ENCODE measurements around the gene UPF1. TPM values are rescaled to one million over a fixed set of nuclear protein-coding genes. Genes with fewer than 3 reads are reported as not detected.

The UPF1 gene
- total RNA-seq, 3 donors from 2014 or later = 59.8 to 83.6 (median 75.2) TPM

DNA sequence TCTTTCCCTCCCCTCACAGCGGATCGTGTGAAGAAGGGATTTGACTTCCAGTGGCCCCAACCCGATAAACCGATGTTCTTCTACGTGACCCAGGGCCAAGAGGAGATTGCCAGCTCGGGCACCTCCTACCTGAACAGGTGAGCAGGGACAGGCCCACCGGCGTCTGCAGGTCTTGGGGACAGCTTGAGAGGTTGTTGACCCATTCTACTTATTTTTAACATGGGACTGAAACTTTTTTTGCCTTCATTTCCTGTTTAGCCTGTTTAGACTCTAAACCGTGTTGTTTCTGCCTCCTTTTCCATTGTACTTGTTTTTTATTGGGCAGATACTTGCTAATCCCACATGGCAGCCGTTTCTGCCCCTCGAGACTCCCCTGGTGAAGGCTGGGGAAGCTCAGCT, 28.5 kb downstream of the UPF1 start:
- H3K4me1 ChIP-seq = no peaks in the 10 kb centered on the region
- H3K36me3 ChIP-seq = peaks cover 29% of the 10 kb centered on the region
- no peak overlapping the region for H3K4me3 ChIP-seq
- no peaks in the 10 kb centered on the region for H3K27me3 ChIP-seq
- DNase-seq (ENCODE audit: low spot score in 2 of 2) = no peak
- H3K27ac ChIP-seq = no peak overlapping the region
- intact Hi-C loops (cut with DNase I; ENCODE audit: low total_unique reads) = loop anchor here (10.0 kb wide), 1 partner anchor 266 kb away; no protein-coding TSS in a partner anchor
- TF ChIP-seq, protein P1, sequence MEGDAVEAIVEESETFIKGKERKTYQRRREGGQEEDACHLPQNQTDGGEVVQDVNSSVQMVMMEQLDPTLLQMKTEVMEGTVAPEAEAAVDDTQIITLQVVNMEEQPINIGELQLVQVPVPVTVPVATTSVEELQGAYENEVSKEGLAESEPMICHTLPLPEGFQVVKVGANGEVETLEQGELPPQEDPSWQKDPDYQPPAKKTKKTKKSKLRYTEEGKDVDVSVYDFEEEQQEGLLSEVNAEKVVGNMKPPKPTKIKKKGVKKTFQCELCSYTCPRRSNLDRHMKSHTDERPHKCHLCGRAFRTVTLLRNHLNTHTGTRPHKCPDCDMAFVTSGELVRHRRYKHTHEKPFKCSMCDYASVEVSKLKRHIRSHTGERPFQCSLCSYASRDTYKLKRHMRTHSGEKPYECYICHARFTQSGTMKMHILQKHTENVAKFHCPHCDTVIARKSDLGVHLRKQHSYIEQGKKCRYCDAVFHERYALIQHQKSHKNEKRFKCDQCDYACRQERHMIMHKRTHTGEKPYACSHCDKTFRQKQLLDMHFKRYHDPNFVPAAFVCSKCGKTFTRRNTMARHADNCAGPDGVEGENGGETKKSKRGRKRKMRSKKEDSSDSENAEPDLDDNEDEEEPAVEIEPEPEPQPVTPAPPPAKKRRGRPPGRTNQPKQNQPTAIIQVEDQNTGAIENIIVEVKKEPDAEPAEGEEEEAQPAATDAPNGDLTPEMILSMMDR (IDR thresholded peaks at IDR 0.05) = no peak
- no peak for TF ChIP-seq POLR2AphosphoS5 (IDR thresholded peaks at IDR 0.05)
- no peak for TF ChIP-seq POLR2A (IDR thresholded peaks at IDR 0.05)
- H3K9me3 ChIP-seq = no peaks in the 10 kb centered on the region

DNA sequence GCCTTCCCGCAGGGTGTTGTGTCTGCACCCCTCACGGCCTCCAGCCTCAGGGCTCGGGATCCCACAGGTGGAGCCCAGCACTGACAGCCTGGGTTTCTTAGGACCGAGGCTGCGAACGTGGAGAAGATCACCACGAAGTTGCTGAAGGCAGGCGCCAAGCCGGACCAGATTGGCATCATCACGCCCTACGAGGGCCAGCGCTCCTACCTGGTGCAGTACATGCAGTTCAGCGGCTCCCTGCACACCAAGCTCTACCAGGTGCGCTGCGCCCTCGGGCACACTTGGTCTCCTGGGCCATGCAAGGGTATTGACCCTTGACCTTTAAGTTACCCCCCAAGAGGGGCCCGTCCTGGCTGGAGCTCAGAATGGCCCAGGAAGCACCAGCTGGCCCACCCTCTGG, 29.0 kb downstream of the UPF1 start:
- Histone ChIP-seq H3K27me3 (no peaks in the 10 kb centered on the region), H3K9me3 (no peaks in the 10 kb centered on the region), H3K4me1 (no peaks in the 10 kb centered on the region), H3K4me3 (no peak overlapping the region), H3K27ac (no peak overlapping the region), H3K36me3 (peaks cover 29% of the 10 kb centered on the region)
- intact Hi-C loops (cut with DNase I; ENCODE audit: low total_unique reads) = loop anchor here (10.0 kb wide), 1 partner anchor 266 kb away; no protein-coding TSS in a partner anchor
- no peak for DNase-seq (ENCODE audit: low spot score in 2 of 2)
- no peak for TF ChIP-seq POLR2A (IDR thresholded peaks at IDR 0.05)
- no peak for TF ChIP-seq POLR2AphosphoS5 (IDR thresholded peaks at IDR 0.05)
- TF ChIP-seq, protein P1 (IDR thresholded peaks at IDR 0.05) = no peak

DNA sequence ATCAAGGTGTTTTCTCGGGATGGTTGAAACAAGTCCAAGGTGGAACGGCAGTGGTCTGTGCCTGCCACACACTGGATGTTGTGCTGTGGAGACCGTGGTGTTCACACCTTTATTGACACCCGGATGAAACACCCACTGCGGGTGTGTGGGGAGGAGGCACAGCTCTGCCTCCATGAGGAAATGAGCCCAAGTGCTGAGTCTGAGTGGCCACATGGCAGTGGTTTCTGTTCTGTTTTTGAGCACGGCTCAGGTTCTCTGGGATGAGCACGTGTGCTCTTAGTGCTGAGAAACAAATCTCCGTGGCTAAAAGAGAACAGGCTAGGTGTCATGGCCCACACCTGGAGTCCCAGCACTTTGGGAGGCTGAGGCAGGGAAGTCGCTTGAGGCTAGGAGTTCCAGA, 29.5 kb downstream of the UPF1 start:
- H3K4me1 ChIP-seq = no peaks in the 10 kb centered on the region
- TF ChIP-seq, protein P1 (IDR thresholded peaks at IDR 0.05) = no peak
- H3K27ac ChIP-seq = no peak overlapping the region
- H3K9me3 ChIP-seq = no peaks in the 10 kb centered on the region
- no peak for DNase-seq (ENCODE audit: low spot score in 2 of 2)
- intact Hi-C loops (cut with DNase I; ENCODE audit: low total_unique reads) = loop anchor here (10.0 kb wide), 1 partner anchor 266 kb away; no protein-coding TSS in a partner anchor
- H3K4me3 ChIP-seq = no peak overlapping the region
- no peaks in the 10 kb centered on the region for H3K27me3 ChIP-seq
- peaks cover 29% of the 10 kb centered on the region for H3K36me3 ChIP-seq

- no peak overlapping the region for H3K27ac ChIP-seq
- no peaks in the 10 kb centered on the region for H3K9me3 ChIP-seq
- H3K4me3 ChIP-seq = no peak overlapping the region
- no peaks in the 10 kb centered on the region for H3K4me1 ChIP-seq
- H3K36me3 ChIP-seq = peaks cover 29% of the 10 kb centered on the region
- TF ChIP-seq POLR2AphosphoS5 (IDR thresholded peaks at IDR 0.05) (no peak), POLR2A (IDR thresholded peaks at IDR 0.05) (no peak)
- TF ChIP-seq, protein P1 (IDR thresholded peaks at IDR 0.05) = no peak
- intact Hi-C loops (cut with DNase I; ENCODE audit: low total_unique reads) = loop anchor here (10.0 kb wide), 1 partner anchor 267 kb away; no protein-coding TSS in a partner anchor
- H3K27me3 ChIP-seq = no peaks in the 10 kb centered on the region
- no peak for DNase-seq (ENCODE audit: low spot score in 2 of 2)
Measured at GRCh38 chr19:18861917-18862316, 30.2 kb downstream of the UPF1 start.

GRCh38 chr19:18862976-18863842, 31.4 kb downstream of the UPF1 start:
- no peak overlapping the region for H3K4me3 ChIP-seq
- H3K27me3 ChIP-seq = no peaks in the 10 kb centered on the region
- no peaks in the 10 kb centered on the region for H3K4me1 ChIP-seq
- DNase-seq (ENCODE audit: low spot score in 2 of 2) = no peak
- no peaks in the 10 kb centered on the region for H3K9me3 ChIP-seq
- H3K36me3 ChIP-seq = peaks cover 29% of the 10 kb centered on the region
- intact Hi-C loops (cut with DNase I; ENCODE audit: low total_unique reads) = loop anchor here (10.0 kb wide), 1 partner anchor 268 kb away; no protein-coding TSS in a partner anchor
- TF ChIP-seq POLR2A (IDR thresholded peaks at IDR 0.05) = no peak
- TF ChIP-seq POLR2AphosphoS5 (IDR thresholded peaks at IDR 0.05) = no peak
- TF ChIP-seq, protein P1 (IDR thresholded peaks at IDR 0.05) = no peak
- H3K27ac ChIP-seq = no peak overlapping the region
